Measurements from ENCODE around the gene SLC26A1. TPM values are rescaled to one million over a fixed set of nuclear protein-coding genes. Genes with fewer than 3 reads are reported as not detected.
A peak's percentile ranks its signal among the peaks of the same experiment; 100 is the strongest.

Gene SLC26A1
- total and polyA plus RNA-seq, 2 of the 13 experiments (the other 11 are each of a cell fraction or from before 2014, with no cell fraction given): 5.4 to 22.9 TPM

DNA sequence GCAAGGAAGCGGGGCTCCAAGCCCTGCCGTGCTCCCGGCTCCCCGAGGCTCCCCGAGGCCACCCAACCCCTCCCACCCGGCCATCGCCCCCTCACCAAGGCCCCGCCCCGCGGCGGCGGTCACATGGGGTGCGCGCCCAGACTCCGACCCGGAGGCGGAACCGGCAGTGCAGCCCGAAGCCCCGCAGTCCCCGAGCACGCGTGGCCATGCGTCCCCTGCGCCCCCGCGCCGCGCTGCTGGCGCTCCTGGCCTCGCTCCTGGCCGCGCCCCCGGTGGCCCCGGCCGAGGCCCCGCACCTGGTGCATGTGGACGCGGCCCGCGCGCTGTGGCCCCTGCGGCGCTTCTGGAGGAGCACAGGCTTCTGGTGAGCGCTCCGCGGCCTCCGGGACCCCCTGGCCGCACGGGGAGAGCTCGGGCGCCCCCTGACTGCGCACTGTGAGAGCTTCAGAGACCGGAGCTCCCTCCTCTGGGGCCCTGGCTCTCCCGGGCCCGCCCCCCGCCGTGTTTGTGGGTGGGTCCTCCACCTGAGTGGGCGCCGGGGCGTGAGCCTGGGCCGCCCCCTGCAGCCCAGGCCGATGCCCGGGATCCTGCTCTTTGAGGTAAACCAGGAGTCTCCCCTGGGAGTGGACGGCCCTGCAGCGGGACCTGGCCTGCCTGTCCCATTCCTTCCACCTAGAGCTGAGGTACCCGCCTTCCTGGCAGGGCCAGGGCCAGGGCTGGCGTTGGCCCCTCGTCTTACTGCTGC, 6.2 kb downstream of the SLC26A1 start, which contains the start of gene IDUA (continued):
- TF ChIP-seq, protein P1, sequence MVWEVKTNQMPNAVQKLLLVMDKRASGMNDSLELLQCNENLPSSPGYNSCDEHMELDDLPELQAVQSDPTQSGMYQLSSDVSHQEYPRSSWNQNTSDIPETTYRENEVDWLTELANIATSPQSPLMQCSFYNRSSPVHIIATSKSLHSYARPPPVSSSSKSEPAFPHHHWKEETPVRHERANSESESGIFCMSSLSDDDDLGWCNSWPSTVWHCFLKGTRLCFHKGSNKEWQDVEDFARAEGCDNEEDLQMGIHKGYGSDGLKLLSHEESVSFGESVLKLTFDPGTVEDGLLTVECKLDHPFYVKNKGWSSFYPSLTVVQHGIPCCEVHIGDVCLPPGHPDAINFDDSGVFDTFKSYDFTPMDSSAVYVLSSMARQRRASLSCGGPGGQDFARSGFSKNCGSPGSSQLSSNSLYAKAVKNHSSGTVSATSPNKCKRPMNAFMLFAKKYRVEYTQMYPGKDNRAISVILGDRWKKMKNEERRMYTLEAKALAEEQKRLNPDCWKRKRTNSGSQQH (CRISPR knock-in tag; IDR thresholded peaks at IDR 0.05; ENCODE audit: low read depth): no peak
- TF ChIP-seq SOX5 (CRISPR knock-in tag; IDR thresholded peaks at IDR 0.05; ENCODE audit: borderline replicate concordance) (0 out of 2 replicates have a peak, but pooled peaks have one; percentile 22), ZKSCAN8 (CRISPR knock-in tag; IDR thresholded peaks at IDR 0.05; ENCODE audit: borderline replicate concordance) (no peak), BHLHE40 (IDR thresholded peaks at IDR 0.05; ENCODE audit: low read length) (no peak), KDM5B (CRISPR knock-in tag; IDR thresholded peaks at IDR 0.05; ENCODE audit: borderline replicate concordance) (no peak; the same call in 1 of the 2 replicates), ADNP (CRISPR knock-in tag; IDR thresholded peaks at IDR 0.05) (no peak), HDAC1 (CRISPR knock-in tag; IDR thresholded peaks at IDR 0.05) (no peak; the same call in 1 of the 2 replicates)
- TF ChIP-seq, protein P2, sequence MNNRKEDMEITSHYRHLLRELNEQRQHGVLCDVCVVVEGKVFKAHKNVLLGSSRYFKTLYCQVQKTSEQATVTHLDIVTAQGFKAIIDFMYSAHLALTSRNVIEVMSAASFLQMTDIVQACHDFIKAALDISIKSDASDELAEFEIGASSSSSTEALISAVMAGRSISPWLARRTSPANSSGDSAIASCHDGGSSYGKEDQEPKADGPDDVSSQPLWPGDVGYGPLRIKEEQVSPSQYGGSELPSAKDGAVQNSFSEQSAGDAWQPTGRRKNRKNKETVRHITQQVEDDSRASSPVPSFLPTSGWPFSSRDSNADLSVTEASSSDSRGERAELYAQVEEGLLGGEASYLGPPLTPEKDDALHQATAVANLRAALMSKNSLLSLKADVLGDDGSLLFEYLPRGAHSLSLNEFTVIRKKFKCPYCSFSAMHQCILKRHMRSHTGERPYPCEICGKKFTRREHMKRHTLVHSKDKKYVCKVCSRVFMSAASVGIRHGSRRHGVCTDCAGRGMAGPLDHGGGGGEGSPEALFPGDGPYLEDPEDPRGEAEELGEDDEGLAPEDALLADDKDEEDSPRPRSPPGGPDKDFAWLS (CRISPR knock-in tag; IDR thresholded peaks at IDR 0.05; ENCODE audit: borderline replicate concordance): 0 out of 2 replicates have a peak, but pooled peaks have one; percentile 72
- TF ChIP-seq, protein P3, sequence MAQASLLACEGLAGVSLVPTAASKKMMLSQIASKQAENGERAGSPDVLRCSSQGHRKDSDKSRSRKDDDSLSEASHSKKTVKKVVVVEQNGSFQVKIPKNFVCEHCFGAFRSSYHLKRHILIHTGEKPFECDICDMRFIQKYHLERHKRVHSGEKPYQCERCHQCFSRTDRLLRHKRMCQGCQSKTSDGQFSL (CRISPR knock-in tag; IDR thresholded peaks at IDR 0.05): no peak
- TF ChIP-seq, protein P4, sequence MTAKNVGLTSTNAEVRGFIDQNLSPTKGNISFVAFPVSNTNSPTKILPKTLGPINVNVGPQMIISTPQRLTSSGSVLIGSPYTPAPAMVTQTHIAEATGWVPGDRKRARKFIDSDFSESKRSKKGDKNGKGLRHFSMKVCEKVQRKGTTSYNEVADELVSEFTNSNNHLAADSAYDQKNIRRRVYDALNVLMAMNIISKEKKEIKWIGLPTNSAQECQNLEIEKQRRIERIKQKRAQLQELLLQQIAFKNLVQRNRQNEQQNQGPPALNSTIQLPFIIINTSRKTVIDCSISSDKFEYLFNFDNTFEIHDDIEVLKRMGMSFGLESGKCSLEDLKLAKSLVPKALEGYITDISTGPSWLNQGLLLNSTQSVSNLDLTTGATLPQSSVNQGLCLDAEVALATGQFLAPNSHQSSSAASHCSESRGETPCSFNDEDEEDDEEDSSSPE (CRISPR knock-in tag; IDR thresholded peaks at IDR 0.05): 0 out of 2 replicates have a peak, but pooled peaks have one; percentile 19
- TF ChIP-seq, protein P5, sequence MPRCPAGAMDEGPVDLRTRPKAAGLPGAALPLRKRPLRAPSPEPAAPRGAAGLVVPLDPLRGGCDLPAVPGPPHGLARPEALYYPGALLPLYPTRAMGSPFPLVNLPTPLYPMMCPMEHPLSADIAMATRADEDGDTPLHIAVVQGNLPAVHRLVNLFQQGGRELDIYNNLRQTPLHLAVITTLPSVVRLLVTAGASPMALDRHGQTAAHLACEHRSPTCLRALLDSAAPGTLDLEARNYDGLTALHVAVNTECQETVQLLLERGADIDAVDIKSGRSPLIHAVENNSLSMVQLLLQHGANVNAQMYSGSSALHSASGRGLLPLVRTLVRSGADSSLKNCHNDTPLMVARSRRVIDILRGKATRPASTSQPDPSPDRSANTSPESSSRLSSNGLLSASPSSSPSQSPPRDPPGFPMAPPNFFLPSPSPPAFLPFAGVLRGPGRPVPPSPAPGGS (CRISPR knock-in tag; IDR thresholded peaks at IDR 0.05): peak; percentile 45; the same call in 1 of the 2 replicates
- TF ChIP-seq, protein P6, sequence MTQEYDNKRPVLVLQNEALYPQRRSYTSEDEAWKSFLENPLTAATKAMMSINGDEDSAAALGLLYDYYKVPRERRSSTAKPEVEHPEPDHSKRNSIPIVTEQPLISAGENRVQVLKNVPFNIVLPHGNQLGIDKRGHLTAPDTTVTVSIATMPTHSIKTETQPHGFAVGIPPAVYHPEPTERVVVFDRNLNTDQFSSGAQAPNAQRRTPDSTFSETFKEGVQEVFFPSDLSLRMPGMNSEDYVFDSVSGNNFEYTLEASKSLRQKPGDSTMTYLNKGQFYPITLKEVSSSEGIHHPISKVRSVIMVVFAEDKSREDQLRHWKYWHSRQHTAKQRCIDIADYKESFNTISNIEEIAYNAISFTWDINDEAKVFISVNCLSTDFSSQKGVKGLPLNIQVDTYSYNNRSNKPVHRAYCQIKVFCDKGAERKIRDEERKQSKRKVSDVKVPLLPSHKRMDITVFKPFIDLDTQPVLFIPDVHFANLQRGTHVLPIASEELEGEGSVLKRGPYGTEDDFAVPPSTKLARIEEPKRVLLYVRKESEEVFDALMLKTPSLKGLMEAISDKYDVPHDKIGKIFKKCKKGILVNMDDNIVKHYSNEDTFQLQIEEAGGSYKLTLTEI (CRISPR knock-in tag; conservative IDR thresholded peaks at IDR 0.05): no peak
- TF ChIP-seq, protein P7, sequence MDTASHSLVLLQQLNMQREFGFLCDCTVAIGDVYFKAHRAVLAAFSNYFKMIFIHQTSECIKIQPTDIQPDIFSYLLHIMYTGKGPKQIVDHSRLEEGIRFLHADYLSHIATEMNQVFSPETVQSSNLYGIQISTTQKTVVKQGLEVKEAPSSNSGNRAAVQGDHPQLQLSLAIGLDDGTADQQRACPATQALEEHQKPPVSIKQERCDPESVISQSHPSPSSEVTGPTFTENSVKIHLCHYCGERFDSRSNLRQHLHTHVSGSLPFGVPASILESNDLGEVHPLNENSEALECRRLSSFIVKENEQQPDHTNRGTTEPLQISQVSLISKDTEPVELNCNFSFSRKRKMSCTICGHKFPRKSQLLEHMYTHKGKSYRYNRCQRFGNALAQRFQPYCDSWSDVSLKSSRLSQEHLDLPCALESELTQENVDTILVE (CRISPR knock-in tag; IDR thresholded peaks at IDR 0.05): no peak; the same call in 1 of the 2 replicates
- TF ChIP-seq, protein P8, sequence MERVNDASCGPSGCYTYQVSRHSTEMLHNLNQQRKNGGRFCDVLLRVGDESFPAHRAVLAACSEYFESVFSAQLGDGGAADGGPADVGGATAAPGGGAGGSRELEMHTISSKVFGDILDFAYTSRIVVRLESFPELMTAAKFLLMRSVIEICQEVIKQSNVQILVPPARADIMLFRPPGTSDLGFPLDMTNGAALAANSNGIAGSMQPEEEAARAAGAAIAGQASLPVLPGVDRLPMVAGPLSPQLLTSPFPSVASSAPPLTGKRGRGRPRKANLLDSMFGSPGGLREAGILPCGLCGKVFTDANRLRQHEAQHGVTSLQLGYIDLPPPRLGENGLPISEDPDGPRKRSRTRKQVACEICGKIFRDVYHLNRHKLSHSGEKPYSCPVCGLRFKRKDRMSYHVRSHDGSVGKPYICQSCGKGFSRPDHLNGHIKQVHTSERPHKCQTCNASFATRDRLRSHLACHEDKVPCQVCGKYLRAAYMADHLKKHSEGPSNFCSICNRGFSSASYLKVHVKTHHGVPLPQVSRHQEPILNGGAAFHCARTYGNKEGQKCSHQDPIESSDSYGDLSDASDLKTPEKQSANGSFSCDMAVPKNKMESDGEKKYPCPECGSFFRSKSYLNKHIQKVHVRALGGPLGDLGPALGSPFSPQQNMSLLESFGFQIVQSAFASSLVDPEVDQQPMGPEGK (CRISPR knock-in tag; IDR thresholded peaks at IDR 0.05): peak; percentile 61; the same call in 1 of the 2 replicates
- TF ChIP-seq, protein P9, sequence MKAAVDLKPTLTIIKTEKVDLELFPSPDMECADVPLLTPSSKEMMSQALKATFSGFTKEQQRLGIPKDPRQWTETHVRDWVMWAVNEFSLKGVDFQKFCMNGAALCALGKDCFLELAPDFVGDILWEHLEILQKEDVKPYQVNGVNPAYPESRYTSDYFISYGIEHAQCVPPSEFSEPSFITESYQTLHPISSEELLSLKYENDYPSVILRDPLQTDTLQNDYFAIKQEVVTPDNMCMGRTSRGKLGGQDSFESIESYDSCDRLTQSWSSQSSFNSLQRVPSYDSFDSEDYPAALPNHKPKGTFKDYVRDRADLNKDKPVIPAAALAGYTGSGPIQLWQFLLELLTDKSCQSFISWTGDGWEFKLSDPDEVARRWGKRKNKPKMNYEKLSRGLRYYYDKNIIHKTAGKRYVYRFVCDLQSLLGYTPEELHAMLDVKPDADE (CRISPR knock-in tag; IDR thresholded peaks at IDR 0.05): no peak

Measured in HepG2 (cell line).